K562 (cell line): ENCODE measurements around the gene PMIS2. TPM values are rescaled to one million over a fixed set of nuclear protein-coding genes. Genes with fewer than 3 reads are reported as not detected.

Source experiments
- ARHGAP35 ChIP-seq: fragments of 450-650 bp; IDR thresholded peaks from 2 replicates; pipeline ENCODE4 v1.6.1; 2018; ENCODE audit not compliant: partially characterized antibody
- BRD9 ChIP-seq: fragments of 450-650 bp; IDR thresholded peaks from 2 replicates; pipeline ENCODE4 v1.6.1; 2018; ENCODE audit warnings: low read depth; ENCODE audit not compliant: partially characterized antibody
- E4F1 ChIP-seq: fragments of 250-450 bp; sonication (Bioruptor Pico); IDR thresholded peaks from 2 replicates; pipeline ENCODE4 v1.5.0; 2021; ENCODE audit warnings: mild to moderate bottlenecking, borderline replicate concordance
- ESRRB ChIP-seq: fragments of 250-450 bp; sonication (Bioruptor Pico); IDR thresholded peaks from 2 replicates; pipeline ENCODE4 v1.5.0; 2020; ENCODE audit warnings: mild to moderate bottlenecking, moderate library complexity, borderline replicate concordance
- FOXK2 ChIP-seq, 2 experiments: fragments of 450-650 bp; IDR thresholded peaks in 1 of 2; conservative IDR thresholded peaks in 1 of 2; 2 replicates each; pipeline ENCODE4 v1.6.1; 2016; ENCODE audit warnings: low read depth in 2 of 2, mild to moderate bottlenecking in 1 of 2
- HDAC2 ChIP-seq: fragments of 450-650 bp; IDR thresholded peaks from 2 replicates; pipeline ENCODE4 v1.6.1; 2016; ENCODE audit warnings: mild to moderate bottlenecking
- HDAC6 ChIP-seq: IDR thresholded peaks from 2 replicates; pipeline ENCODE4 v1.6.1; 2012; ENCODE audit warnings: low read depth, mild to moderate bottlenecking, control low read depth, inconsistent platforms, low read length, moderate library complexity
- ID3 ChIP-seq, 2 experiments: fragments of 250-450 bp in 1 of 2; fragments of 450-650 bp in 1 of 2; sonication (Bioruptor Pico) in 1 of 2; IDR thresholded peaks; 2 replicates each; pipeline versions ENCODE4 v1.6.1 to v1.8.0; 2016 to 2021; ENCODE audit warnings: mild to moderate bottlenecking in 2 of 2, moderate library complexity in 2 of 2, missing compliant biosample characterization in 1 of 2, missing genetic modification characterization in 1 of 2
- MCM2 ChIP-seq: fragments of 450-650 bp; IDR thresholded peaks from 2 replicates; pipeline ENCODE4 v1.6.1; 2017; ENCODE audit warnings: low read depth, mild to moderate bottlenecking
- MCM5 ChIP-seq: fragments of 450-650 bp; IDR thresholded peaks from 2 replicates; pipeline ENCODE4 v1.6.1; 2016; ENCODE audit warnings: low read depth
- MEIS2 ChIP-seq: fragments of 450-650 bp; IDR thresholded peaks from 2 replicates; pipeline ENCODE4 v1.6.1; 2014; ENCODE audit warnings: mild to moderate bottlenecking; ENCODE audit not compliant: partially characterized antibody
- NFRKB ChIP-seq: fragments of 450-650 bp; IDR thresholded peaks from 2 replicates; pipeline ENCODE4 v1.6.1; 2016; ENCODE audit warnings: low read depth
- PCBP1 ChIP-seq: fragments of 200-400 bp; formaldehyde crosslinking; IDR thresholded peaks from 2 replicates; pipeline ENCODE4 v1.6.1; 2018; ENCODE audit warnings: mild to moderate bottlenecking, low read depth, low read length; ENCODE audit not compliant: poor library complexity, severe bottlenecking
- PHF20 ChIP-seq: fragments of 450-650 bp; IDR thresholded peaks from 2 replicates; pipeline ENCODE4 v1.6.1; 2018; ENCODE audit not compliant: partially characterized antibody
- PHF8 ChIP-seq: fragments of 200-600 bp; sonication (generic); IDR thresholded peaks from 2 replicates; pipeline ENCODE4 v1.6.1; 2012; ENCODE audit warnings: mixed run types, mild to moderate bottlenecking, inconsistent platforms, low read length, moderate library complexity, borderline replicate concordance
- SMAD1 ChIP-seq: fragments of 150-350 bp; IDR thresholded peaks from 2 replicates; pipeline ENCODE4 v1.6.1; 2014; ENCODE audit warnings: low read length, low read depth; ENCODE audit not compliant: partially characterized antibody
- SNAPC5 ChIP-seq: fragments of 250-450 bp; sonication (Bioruptor Pico); IDR thresholded peaks from 2 replicates; pipeline ENCODE4 v1.8.0; 2021; ENCODE audit warnings: moderate library complexity, mild to moderate bottlenecking, inconsistent platforms
- SOX6 ChIP-seq: fragments of 450-650 bp; IDR thresholded peaks from 2 replicates; pipeline ENCODE4 v1.6.1; 2014; ENCODE audit warnings: mild to moderate bottlenecking
- TAF9B ChIP-seq: fragments of 450-650 bp; IDR thresholded peaks from 2 replicates; pipeline ENCODE4 v1.6.1; 2018; ENCODE audit warnings: mild to moderate bottlenecking; ENCODE audit not compliant: partially characterized antibody
- YY1 ChIP-seq, 3 experiments: IDR thresholded peaks; 2 replicates each; pipeline ENCODE4 v1.6.1; 2011; ENCODE audit warnings: low read length in 2 of 3, mild to moderate bottlenecking in 2 of 3, moderate library complexity in 2 of 3, borderline replicate concordance in 1 of 3, control low read depth in 1 of 3, low read depth in 1 of 3; ENCODE audit not compliant: insufficient read depth in 3 of 3, insufficient replicate concordance in 2 of 3, control insufficient read depth in 1 of 3, insufficient read length in 1 of 3; ENCODE audit errors: extremely low read depth in 1 of 3
- ZC3H11A ChIP-seq: IDR thresholded peaks from 2 replicates; pipeline ENCODE4 v1.6.1; 2012; ENCODE audit warnings: low read depth, low read length, improper control_type of control experiment
- ZFP30 ChIP-seq: fragments of 250-450 bp; sonication (Bioruptor Pico); IDR thresholded peaks from 2 replicates; pipeline ENCODE4 v1.8.0; 2022; ENCODE audit warnings: moderate library complexity, mild to moderate bottlenecking, inconsistent platforms, borderline replicate concordance
- ZNF347 ChIP-seq: fragments of 450-650 bp; formaldehyde crosslinking; IDR thresholded peaks from 2 replicates; pipeline ENCODE4 v1.4.0; 2020; ENCODE audit warnings: low read depth, mild to moderate bottlenecking, moderate library complexity
- ZNF354B ChIP-seq: fragments of 250-450 bp; sonication (Bioruptor Pico); IDR thresholded peaks from 2 replicates; pipeline ENCODE4 v1.4.0; 2020
- ZNF444 ChIP-seq: fragments of 250-450 bp; sonication (Bioruptor Pico); IDR thresholded peaks from 2 replicates; pipeline ENCODE4 v1.4.0; 2020; ENCODE audit warnings: mild to moderate bottlenecking, moderate library complexity
- ZNF644 ChIP-seq: fragments of 200-800 bp; sonication (Bioruptor generic); IDR thresholded peaks from 2 replicates; pipeline ENCODE4 v1.6.1; 2016; ENCODE audit warnings: low read depth, missing genetic modification characterization, missing compliant biosample characterization
- polyA plus RNA-seq, 8 experiments: library from polyadenylated mRNA; depleted of rRNA in 4 of 8; stranded (reverse) in 5 of 8; unstranded in 3 of 8; fragments of >200 nt; fragmentation: Nextera tagmentation in 2 of 8; fragmentation: Illumina TruSeq in 1 of 8; extraction: Ambion mirVana in 2 of 8; extraction: Trizol in 1 of 8; gene quantifications; 2 replicates each; pipeline versions ENCODE4 v1.2.1 to v1.2.3, GENCODE V29; 2011 to 2014; ENCODE audit warnings: inconsistent platforms in 1 of 8, missing spikeins in 1 of 8
- total RNA-seq, 7 experiments: library from RNA; depleted of rRNA in 6 of 7; stranded (reverse); fragments of >200 nt in 6 of 7; fragmentation: Illumina TruSeq in 2 of 7; extraction: Trizol in 2 of 7; gene quantifications; 2 replicates each; pipeline versions ENCODE4 v1.2.1 to v1.2.3, GENCODE V29; 2011 to 2021; ENCODE audit warnings: low replicate concordance in 1 of 7

Gene PMIS2
- total and polyA plus RNA-seq, 9 of the 15 experiments (the other 6 are each of a cell fraction or from before 2014, with no cell fraction given) = not detected

- TF ChIP-seq YY1 (IDR thresholded peaks at IDR 0.05; ENCODE audit: borderline replicate concordance in 1 of 3, control insufficient read depth in 1 of 3, extremely low read depth in 1 of 3, insufficient read depth in 3 of 3, insufficient read length in 1 of 3, insufficient replicate concordance in 2 of 3, low read depth in 1 of 3, low read length in 2 of 3) = peak in 2 of 3 experiments; percentile 56 to 73
- TF ChIP-seq FOXK2 (conservative IDR thresholded peaks at IDR 0.05 in 1 of 2, IDR thresholded peaks at IDR 0.05 in 1 of 2; ENCODE audit: low read depth in 2 of 2) = 0 out of 4 replicates have a peak, but pooled peaks of 1 of the 2 experiments have one; percentile 11
- no peak for TF ChIP-seq SNAPC5 (CRISPR knock-in tag)
- no peak for TF ChIP-seq MEIS2
- peak; percentile 59 for TF ChIP-seq TAF9B
- no peak for TF ChIP-seq ID3 (CRISPR knock-in tag; IDR thresholded peaks at IDR 0.05)
- no peak for TF ChIP-seq ID3 (tag; IDR thresholded peaks at IDR 0.05)
- TF ChIP-seq ZNF354B (CRISPR knock-in tag) = no peak
- no peak for TF ChIP-seq ZNF347 (CRISPR knock-in tag)
- peak; percentile 84 for TF ChIP-seq PHF20
- TF ChIP-seq ZNF644 = no peak
- TF ChIP-seq E4F1 (CRISPR knock-in tag) = no peak
- TF ChIP-seq ZFP30 (CRISPR knock-in tag) = no peak
- peak; percentile 91; the same call in 1 of the 2 replicates for TF ChIP-seq PHF8
- no peak for TF ChIP-seq MCM2
- no peak for TF ChIP-seq ZNF444 (CRISPR knock-in tag)
- no peak for TF ChIP-seq HDAC6
- TF ChIP-seq ESRRB (CRISPR knock-in tag) = no peak
- no peak for TF ChIP-seq SOX6
- no peak for TF ChIP-seq SMAD1
- TF ChIP-seq HDAC2 = peak; percentile 25
- peak; percentile 55 for TF ChIP-seq NFRKB
- TF ChIP-seq ARHGAP35 = no peak
- no peak for TF ChIP-seq BRD9
- peak; percentile 44 for TF ChIP-seq PCBP1
- no peak for TF ChIP-seq ZC3H11A
- no peak for TF ChIP-seq MCM5
These were observed 40.7 kb upstream of the PMIS2 start, which contains the start of gene TMEM147 (continued) for GRCh38 chr19:35545001-35545854.
